Activated CD4-positive, alpha-beta T cell treated with anti-CD3 and anti-CD28 coated beads for 24 hours (primary cell): Measurements from ENCODE around the gene SEM1.
"Not testable (repeated sequence)": the region's sequence is repeated elsewhere in the genome, so short reads cannot be mapped to it uniquely, and the experiment has no call there.

Source experiments
- DNase-seq, 2 donors: peaks; one replicate each; pipeline ENCODE4 v3.0.0-alpha.2; 2020; ENCODE audit warnings: low read depth in 2 of 2

SEM1 gene

GRCh38 chr7:96701258-96701657 lies 8.4 kb downstream of the SEM1 start:
- DNase-seq = no peak

GRCh38 chr7:96700516-96700915 lies 9.1 kb downstream of the SEM1 start:
- DNase-seq = no peak

GRCh38 chr7:96699219-96699871 lies 10.3 kb downstream of the SEM1 start:
- DNase-seq = no peak

- not testable (repeated sequence) for DNase-seq
Observed at GRCh38 chr7:96698449-96698848, 11.2 kb downstream of the SEM1 start.

GRCh38 chr7:96697822-96698221 lies 11.8 kb downstream of the SEM1 start:
- DNase-seq = no peak

GRCh38 chr7:96695581-96695980 lies 14.1 kb downstream of the SEM1 start:
- DNase-seq = no peak

GRCh38 chr7:96694082-96694481 lies 15.6 kb downstream of the SEM1 start:
- no peak for DNase-seq

GRCh38 chr7:96691702-96692101 lies 17.9 kb downstream of the SEM1 start:
- no peak for DNase-seq

GRCh38 chr7:96689414-96689813 lies 20.2 kb downstream of the SEM1 start:
- no peak for DNase-seq

- no peak for DNase-seq
Observed at GRCh38 chr7:96686305-96686704, 23.3 kb downstream of the SEM1 start.

- DNase-seq = no peak
Observed at GRCh38 chr7:96685755-96686154, 23.9 kb downstream of the SEM1 start.

GRCh38 chr7:96685353-96685752 lies 24.3 kb downstream of the SEM1 start:
- no peak for DNase-seq

- DNase-seq = no peak
Observed at GRCh38 chr7:96679886-96680285, 29.8 kb downstream of the SEM1 start.

GRCh38 chr7:96676919-96677318 lies 32.7 kb downstream of the SEM1 start:
- no peak for DNase-seq

- DNase-seq = no peak
Observed at GRCh38 chr7:96675548-96675947, 34.1 kb downstream of the SEM1 start.

- DNase-seq = no peak
Observed at GRCh38 chr7:96674565-96674964, 35.1 kb downstream of the SEM1 start.

GRCh38 chr7:96671854-96672253 lies 37.8 kb downstream of the SEM1 start:
- no peak for DNase-seq

GRCh38 chr7:96670338-96671289 lies 39.0 kb downstream of the SEM1 start:
- DNase-seq = no peak

- no peak for DNase-seq
Observed at GRCh38 chr7:96669812-96670211, 39.8 kb downstream of the SEM1 start.

- DNase-seq = no peak
Observed at GRCh38 chr7:96667026-96667425, 42.6 kb downstream of the SEM1 start.

GRCh38 chr7:96665689-96666088 lies 44.0 kb downstream of the SEM1 start:
- DNase-seq = no peak

GRCh38 chr7:96664793-96665192 lies 44.9 kb downstream of the SEM1 start:
- no peak for DNase-seq

GRCh38 chr7:96663871-96664445 lies 45.7 kb downstream of the SEM1 start:
- no peak for DNase-seq
